Measurements from ENCODE around the gene PTPRN2. TPM values are rescaled to one million over a fixed set of nuclear protein-coding genes. Genes with fewer than 3 reads are reported as not detected.
A peak's percentile ranks its signal among the peaks of the same experiment; 100 is the strongest.

Gene PTPRN2
- polyA plus RNA-seq, 1 of the 3 experiments (the other 2 are of a cell fraction), result 4.0 TPM

DNA sequence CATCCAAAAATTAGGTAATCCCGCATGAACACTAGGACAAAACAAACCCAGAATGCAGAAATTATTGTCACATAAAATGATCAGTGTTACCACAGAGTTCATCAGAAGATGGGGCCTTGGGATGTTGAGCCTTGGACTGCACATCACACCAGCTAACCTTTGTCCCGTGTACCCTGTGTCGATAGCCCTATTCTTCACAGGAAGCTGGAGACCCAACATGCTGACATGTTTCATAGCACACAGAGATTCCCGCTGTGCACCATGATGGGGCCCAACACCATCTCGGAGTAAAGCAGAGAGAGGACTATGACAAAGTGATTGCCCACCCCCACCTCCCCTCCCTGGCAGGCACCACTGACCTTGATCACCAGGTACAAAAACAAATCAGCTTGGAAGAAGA lies 4.5 kb downstream of the PTPRN2 start:
- Histone ChIP-seq H2AFZ (ENCODE audit: low read depth) (no peak overlapping the region), H3K79me2 (ENCODE audit: insufficient read depth) (no peaks in the 10 kb centered on the region), H4K20me1 (ENCODE audit: insufficient read depth) (no peaks in the 10 kb centered on the region), H3K4me3 (ENCODE audit: low read depth in 2 of 2, low read length in 1 of 2) (no peak overlapping the region), H3K9ac (no peak overlapping the region), H3K27me3 (ENCODE audit: insufficient read depth) (no peaks in the 10 kb centered on the region; the same call in 1 of the 2 replicates), H3K4me1 (ENCODE audit: control insufficient read depth in 1 of 2, insufficient read depth in 2 of 2, low read depth in 1 of 2, low read length in 1 of 2) (peaks cover 0 to 30% of the 10 kb centered on the region in 2 experiments; a peak in 2 of 4 replicates), H3K4me2 (no peak overlapping the region), H3K27ac (ENCODE audit: low read depth in 2 of 2, low read length in 1 of 2) (peak overlapping the region in 1 of 2 experiments; percentile 19; a peak in 1 of 4 replicates), H3K9me2 (no peaks in the 10 kb centered on the region), H3F3A (replicated peaks; ENCODE audit: insufficient read depth) (no peaks in the 10 kb centered on the region), H3K9me3 (no peaks in the 10 kb centered on the region), H3K36me3 (replicated peaks in 1 of 2; ENCODE audit: control insufficient read depth in 1 of 2, insufficient read depth in 2 of 2, low read length in 1 of 2) (no peaks in the 10 kb centered on the region)
- ChIA-PET POLR2A (interaction anchor here (2.6 kb wide), 1 partner anchor 10 kb away, joined by 8 read pairs; no protein-coding TSS in a partner anchor), CTCF (interaction anchor here (1.8 kb wide), 1 partner anchor 9 kb away, joined by 6 read pairs; no protein-coding TSS in a partner anchor)
- no peak for TF ChIP-seq TCF12 (IDR thresholded peaks at IDR 0.05)
- WGBS (ENCODE audit: low lambda C conversion rate), result 38% methylated on average over 5 of the region's 5 CpGs
- no peak for DNase-seq

DNA sequence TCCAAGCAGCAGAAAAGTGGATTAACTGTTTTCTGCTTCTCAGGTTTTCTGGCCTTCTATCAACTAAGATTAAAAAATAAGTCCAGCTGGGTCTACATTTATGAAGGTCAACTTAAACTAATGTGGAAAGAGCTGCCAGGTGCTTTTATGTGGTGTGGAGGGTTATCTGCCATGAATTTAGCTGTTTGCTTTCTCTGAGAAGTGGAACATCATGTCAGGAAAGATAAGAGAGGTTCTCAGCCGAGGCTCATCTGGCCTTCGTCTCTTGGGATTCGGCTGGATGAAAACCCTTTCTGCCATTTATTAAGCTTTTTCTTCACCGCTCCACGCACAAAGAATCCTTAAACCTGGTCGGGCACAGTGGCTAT lies 5.5 kb downstream of the PTPRN2 start:
- Histone ChIP-seq H3K4me2 (no peak overlapping the region), H3K9me2 (no peaks in the 10 kb centered on the region), H2AFZ (ENCODE audit: low read depth) (no peak overlapping the region), H4K20me1 (ENCODE audit: insufficient read depth) (no peaks in the 10 kb centered on the region), H3K9me3 (no peaks in the 10 kb centered on the region), H3K36me3 (replicated peaks in 1 of 2; ENCODE audit: control insufficient read depth in 1 of 2, insufficient read depth in 2 of 2, low read length in 1 of 2) (no peaks in the 10 kb centered on the region), H3K4me3 (ENCODE audit: low read depth in 2 of 2, low read length in 1 of 2) (no peak overlapping the region), H3K9ac (no peak overlapping the region), H3F3A (replicated peaks; ENCODE audit: insufficient read depth) (no peaks in the 10 kb centered on the region), H3K27me3 (ENCODE audit: insufficient read depth) (no peaks in the 10 kb centered on the region; the same call in 1 of the 2 replicates), H3K27ac (ENCODE audit: low read depth in 2 of 2, low read length in 1 of 2) (no peak overlapping the region), H3K79me2 (ENCODE audit: insufficient read depth) (no peaks in the 10 kb centered on the region), H3K4me1 (ENCODE audit: control insufficient read depth in 1 of 2, insufficient read depth in 2 of 2, low read depth in 1 of 2, low read length in 1 of 2) (peaks cover 0 to 29% of the 10 kb centered on the region in 2 experiments; a peak in 2 of 4 replicates)
- DNase-seq, result no peak
- TF ChIP-seq, protein P1, sequence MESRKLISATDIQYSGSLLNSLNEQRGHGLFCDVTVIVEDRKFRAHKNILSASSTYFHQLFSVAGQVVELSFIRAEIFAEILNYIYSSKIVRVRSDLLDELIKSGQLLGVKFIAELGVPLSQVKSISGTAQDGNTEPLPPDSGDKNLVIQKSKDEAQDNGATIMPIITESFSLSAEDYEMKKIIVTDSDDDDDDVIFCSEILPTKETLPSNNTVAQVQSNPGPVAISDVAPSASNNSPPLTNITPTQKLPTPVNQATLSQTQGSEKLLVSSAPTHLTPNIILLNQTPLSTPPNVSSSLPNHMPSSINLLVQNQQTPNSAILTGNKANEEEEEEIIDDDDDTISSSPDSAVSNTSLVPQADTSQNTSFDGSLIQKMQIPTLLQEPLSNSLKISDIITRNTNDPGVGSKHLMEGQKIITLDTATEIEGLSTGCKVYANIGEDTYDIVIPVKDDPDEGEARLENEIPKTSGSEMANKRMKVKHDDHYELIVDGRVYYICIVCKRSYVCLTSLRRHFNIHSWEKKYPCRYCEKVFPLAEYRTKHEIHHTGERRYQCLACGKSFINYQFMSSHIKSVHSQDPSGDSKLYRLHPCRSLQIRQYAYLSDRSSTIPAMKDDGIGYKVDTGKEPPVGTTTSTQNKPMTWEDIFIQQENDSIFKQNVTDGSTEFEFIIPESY (IDR thresholded peaks at IDR 0.05; ENCODE audit: borderline replicate concordance, low read depth), result no peak
- TF ChIP-seq, protein P2, sequence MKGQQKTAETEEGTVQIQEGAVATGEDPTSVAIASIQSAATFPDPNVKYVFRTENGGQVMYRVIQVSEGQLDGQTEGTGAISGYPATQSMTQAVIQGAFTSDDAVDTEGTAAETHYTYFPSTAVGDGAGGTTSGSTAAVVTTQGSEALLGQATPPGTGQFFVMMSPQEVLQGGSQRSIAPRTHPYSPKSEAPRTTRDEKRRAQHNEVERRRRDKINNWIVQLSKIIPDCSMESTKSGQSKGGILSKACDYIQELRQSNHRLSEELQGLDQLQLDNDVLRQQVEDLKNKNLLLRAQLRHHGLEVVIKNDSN (IDR thresholded peaks at IDR 0.05; ENCODE audit: borderline replicate concordance, low read depth), result no peak
- TF ChIP-seq EP300 (IDR thresholded peaks at IDR 0.05; ENCODE audit: borderline replicate concordance in 1 of 2, low read depth in 1 of 2, low read length in 1 of 2) (no peak), POLR2AphosphoS5 (IDR thresholded peaks at IDR 0.05; ENCODE audit: low read depth, low read length) (no peak), PBX3 (IDR thresholded peaks at IDR 0.05) (no peak), TEAD4 (IDR thresholded peaks at IDR 0.05; ENCODE audit: borderline replicate concordance, insufficient read depth) (no peak), NRF1 (IDR thresholded peaks at IDR 0.05; ENCODE audit: low read depth, low read length) (no peak)
- WGBS (ENCODE audit: low lambda C conversion rate), result 66% methylated on average over 6 of the region's 6 CpGs
- POLR2A ChIA-PET, result no interaction called here
- CTCF ChIA-PET, result interaction anchor here (0.8 kb wide), 1 partner anchor 17 kb away, joined by 3 read pairs; no protein-coding TSS in a partner anchor
